Cerebellar nuclear complex (tissue), 1 donor: ENCODE data around the gene GSG1L.

Experiments used
- DNase-seq, 2 experiments: peaks; one replicate each; lab custom pipeline; 2025; lab: John Stamatoyannopoulos, UW

GSG1L gene

DNA sequence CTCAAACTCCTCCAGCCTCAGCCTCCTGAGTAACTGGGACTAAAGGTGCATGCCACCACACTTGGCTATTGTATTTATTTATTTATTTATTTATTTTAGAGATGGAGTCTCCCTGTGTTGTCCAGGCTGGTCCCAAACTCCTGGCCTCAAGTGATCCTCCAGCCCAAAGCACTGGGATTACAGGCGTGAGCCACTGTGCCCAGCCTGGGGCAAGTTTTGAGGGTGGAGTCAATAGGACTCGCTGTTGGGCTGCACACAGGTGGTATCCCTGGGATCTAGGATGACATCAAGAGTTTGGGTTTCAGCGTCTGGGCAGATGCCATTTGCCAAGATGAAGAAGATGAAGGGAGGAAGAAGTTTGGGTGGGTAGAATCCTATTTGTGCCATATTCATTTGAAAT is 213.9 kb downstream of the GSG1L start:
- no peak for DNase-seq

DNA sequence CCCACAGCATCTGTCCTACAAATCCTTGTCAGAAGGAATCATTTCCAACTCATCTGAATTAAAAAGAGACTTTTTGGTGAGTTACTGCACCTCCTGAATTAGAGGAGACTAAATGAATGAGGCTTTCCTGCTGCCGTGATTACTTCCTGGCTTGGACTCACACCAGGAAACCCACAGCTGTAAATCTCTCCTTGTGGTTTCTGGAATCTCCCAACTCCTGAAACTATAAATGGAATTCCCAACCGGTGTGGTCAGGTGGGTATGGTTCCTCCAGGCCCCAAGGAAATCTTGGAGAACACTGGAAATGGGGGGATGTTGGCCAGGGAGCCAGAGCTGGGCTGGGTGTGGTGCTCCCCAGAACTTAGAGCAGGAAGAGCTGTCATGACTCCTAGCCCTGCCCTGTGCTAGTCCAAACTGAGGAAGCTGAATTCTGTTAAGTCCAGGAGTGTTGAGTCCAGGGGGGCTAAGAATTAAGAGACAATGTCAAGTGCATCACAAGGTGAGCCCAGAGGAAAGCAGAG is 216.4 kb downstream of the GSG1L start:
- no peak for DNase-seq

DNA sequence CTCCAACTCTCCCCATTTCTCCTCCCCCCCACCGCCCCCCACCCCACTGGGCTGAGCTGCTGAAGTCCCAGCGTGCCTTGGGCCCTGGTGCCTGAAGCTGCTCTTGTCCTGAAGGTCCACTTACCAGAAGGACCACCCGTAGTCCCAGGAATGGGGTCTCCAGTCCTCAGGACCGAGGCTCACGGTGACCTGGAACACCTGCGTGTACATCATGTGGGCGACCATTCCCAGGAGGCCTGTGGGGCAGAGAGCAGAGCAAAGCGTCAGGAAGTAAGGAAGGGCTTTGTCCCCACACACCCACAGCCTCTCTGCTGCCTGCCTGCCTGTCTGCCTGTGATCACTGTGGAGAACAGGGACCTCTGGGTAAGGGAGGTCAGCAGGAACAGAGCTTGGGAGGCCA is 218.7 kb downstream of the GSG1L start:
- DNase-seq: no peak

DNA sequence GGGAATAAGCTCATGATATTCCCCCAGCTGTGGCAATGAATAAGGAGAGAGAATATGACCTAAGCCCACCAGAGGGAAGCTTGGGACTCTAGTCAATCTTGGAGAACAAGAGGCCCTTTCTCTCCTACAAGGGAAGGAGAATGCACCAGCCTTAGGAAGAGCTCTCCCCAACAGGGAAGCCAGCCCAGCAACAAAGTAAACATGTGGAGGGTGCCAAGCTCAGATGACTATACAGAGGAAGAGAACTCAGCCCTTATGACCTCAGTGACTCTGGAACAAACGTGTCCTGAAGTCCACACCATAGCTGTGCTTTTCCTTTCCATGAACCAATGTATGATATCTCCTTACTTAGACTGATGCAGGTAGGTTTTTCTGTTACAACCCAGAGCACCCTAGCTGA is 219.7 kb downstream of the GSG1L start:
- no peak for DNase-seq

DNA sequence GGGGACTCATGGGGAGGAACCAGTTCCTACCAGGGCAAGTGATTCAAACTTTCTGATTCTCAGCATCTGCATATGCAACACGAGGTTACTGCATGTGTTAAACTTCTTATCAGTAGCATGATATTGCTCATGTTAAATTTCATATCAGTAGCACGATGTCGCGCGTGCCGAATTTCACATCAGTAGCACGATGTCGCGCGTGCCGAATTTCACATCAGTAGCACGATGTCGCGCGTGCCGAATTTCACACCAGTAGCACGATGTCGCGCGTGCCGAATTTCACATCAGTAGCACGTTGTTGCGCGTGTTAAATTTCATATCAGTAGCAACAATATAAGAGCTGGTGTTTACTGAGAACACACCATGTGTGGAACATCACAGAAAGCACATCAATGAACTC is 221.6 kb downstream of the GSG1L start:
- no peak for DNase-seq

DNA sequence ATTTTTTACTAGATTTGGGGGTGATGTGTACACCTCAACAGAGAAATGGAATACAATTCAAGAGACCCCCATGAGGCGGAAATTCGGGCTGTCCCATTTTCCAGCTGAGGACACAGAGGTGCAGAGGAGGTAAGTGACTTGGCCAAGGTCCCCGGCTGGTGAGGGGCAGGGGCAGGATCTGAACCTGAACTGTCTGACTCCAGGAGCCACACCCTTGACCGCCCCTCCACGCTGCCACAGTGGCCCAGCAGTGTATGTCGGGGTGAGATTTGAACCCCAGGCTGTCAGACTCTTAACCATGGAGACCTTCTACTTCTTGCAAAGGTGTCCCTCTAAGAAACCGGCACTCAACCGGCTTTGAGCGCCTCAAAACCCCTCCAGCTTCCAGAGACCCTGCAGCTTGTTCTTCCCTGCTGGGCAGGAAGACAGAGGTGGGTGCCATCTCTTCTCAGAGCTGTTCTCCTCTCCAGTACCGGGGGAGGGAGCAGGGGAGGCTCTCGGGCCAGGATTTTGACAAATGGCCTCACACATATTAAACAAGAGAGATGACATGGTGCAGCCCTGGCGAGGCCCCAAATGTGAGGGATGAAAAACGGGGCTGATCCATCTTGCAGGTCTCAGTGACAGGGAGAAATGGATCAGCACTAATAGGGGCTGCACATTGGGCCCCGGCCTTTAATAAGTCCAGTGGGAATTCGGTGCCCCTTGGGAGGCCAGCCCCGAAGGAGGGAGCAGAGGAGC is 222.3 kb downstream of the GSG1L start:
- DNase-seq: no peak

DNA sequence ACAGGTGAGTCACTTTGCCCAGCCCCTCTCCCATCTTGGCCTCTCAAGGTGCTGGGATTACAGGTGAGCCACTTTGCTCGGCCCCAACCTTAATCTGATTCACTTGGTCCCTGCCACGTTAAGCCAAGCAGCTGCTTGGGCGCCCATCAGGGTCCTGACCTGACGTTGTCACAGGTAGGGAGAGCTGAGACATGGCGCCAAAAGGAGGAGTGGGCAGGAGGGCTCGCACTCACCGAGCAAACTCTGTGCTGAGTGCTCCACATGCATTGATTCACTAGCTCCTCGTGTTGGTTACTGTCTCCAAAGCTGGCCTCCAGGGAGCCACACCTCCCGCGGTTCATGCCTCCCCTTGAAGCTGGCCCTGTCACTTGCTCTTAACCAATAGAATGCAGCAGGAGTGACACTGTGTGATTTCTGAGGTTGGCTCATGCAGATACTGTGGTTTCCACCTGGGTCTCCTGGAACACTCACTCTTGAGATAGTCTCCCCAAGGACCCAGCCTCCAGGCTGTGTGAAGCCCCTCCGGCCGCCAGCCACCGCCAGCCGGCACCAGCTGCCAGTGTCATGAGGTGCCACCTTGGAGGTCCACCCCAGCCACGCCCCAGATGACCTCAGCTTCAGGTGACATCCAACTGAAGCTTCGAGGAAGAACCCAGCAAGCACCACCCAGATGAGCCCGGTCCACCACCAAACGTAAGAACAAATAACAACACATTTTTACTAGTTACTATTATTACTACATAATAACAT is 223.0 kb downstream of the GSG1L start:
- DNase-seq: no peak

DNA sequence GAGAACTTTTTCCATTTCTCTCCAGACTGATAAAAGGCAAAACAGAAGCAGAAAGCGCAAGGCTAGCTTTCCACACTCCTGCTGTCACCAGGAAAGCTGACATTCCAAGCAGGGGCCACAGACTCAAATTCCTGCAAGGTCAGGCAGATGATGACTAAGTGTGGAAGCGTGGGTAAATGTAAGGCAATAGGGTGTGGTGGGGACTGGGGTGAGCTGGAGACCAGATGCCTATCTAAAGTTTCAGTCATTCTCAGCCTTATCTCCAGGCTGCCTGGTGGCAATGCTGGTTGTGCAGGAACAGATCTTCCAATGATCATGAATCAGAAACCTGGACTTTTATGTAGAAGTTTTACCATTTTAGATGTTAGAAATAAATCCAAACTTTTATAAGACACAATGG is 224.1 kb downstream of the GSG1L start:
- no peak for DNase-seq

DNA sequence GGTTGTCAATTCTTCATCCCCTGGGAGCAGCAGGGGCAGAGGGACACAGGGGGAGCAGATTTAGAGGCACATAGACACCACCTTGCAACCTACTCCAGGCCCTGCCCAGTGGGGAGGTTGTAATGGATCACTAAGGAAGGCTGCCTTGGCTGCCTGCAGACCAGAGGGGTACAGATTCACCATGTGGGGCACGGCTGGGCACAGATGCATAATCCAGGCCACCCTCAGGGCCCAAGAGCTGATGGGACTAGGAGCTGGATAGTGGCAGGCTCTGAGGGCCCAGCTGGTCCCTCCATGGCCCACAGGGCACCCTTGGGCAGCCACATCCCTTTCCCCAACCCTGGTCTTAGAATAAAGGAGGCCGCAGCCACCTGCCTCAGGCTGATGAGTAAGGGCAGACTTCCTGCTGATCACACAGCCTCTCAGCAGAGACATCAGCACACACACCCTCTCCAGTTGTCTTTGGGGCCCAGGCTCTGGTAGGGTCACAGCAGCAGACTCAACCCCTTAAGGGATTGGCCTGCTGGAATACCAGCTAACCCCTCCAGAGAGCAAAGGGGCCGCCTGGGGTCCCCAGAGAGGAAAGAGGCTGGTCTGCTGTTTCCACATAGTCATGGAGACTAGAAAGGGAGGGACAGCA is 224.9 kb downstream of the GSG1L start:
- DNase-seq: no peak

DNA sequence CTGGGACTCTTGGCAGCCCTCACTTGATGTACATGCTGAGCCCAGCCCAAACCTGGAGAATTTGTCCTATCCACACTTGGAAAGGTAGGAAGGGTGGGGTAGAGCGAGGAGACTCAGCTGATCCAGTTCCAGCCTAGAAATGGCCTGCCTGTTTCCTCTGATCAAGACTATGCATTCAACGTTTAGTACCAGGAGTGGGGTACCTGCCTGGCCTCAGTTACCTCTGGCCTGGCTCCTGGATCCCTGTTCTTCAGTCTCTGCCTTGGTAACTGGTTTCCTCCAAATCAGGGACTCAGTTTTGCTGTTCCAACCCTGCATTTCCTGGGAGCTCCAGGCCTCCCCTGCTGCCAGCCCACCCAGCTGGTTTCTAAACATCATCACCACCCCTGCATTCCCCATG is 233.5 kb downstream of the GSG1L start:
- no peak for DNase-seq

DNA sequence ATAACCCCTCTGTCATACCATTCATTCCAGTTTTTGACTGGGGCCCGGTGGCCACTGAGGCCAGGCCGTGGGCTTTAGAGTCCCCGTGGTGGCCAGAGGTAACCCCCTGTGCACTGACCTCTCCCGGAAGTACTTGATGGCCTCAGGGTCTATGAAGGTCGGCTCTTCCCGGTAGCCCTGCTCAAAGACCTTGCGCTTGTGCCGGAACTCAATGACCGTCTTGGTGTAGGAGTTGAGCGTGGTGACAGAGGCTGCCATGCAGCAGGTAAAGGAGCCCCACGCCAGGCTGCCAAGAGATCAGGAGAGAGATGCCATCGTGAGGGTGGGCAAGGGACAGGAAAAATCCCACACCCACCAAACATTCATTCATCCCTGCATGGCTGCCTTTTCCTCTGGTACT is 234.8 kb downstream of the GSG1L start:
- DNase-seq: no peak

DNA sequence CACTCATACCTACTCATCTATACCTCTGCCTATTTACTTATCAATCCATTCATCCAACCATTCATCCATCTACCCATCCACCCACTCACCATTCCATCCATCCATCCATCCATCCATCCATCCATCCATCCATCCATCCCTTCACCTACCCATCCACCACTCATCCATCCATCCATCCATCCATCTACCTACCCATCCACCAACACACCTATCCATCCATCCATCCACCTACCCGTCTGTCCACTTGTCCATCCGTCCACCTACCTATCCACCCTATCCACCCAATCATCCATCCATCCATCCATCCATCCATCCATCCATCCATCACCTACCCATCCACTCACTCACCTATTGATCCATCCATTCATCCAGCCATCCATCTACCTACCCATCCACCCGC is 235.7 kb downstream of the GSG1L start:
- DNase-seq: no peak

DNA sequence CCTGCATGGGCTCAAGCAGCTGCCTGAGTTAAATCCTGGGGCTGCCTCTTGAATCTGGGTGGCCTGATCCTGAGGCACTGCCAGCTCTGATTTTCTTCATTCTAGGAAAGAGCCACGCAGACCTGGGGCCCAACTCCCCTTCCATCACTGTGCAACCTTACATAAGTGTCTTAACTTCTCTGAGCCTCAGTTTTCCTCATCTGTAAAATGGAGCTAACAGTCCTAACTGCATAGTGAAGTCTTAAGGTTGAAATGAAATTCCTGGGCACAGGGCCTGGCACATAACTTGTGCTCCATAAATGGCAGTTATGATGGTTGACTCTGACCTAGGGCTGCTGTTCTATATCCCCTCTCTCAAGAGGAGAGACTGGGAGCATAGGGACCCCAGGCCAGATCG is 236.6 kb downstream of the GSG1L start:
- no peak for DNase-seq

DNA sequence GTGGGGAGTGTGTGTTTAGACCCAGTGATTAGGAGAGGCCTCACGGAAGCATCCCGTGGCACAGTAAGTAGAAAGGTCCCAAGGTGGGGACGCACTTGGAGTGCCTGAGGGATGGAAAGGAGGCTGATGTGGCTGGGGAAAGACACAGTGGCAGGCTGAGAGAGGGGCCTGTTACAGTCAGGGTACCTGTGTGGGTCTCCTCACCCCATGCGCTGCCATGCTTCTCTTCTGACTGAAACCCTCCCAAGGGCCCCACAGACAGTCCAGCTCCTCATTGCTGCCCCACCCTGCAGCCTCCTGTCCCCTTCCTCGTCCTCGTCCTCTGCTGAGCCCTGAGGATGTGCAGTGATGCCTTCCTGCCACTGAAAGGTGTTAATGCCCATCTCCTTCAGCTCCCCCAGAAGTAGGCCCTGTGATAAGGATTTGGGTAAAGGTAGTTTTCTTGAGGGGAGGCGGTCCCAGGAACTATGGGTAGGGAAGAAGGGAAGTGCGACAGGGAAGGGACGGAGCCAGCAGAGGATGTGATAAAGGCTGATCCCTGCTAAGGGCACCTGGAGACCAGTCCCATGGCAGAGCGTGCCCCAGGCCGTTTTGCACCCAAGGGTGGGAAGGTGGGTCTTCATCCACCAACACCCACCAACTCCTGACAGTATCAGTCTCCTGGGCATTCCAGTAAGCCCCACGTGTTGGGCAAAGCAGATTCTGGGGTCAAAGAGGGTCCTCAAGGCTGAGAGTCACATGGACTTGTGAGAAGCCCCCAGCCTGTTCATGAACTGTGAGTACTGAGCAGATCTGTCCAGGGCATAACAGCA is 237.2 kb downstream of the GSG1L start:
- DNase-seq: no peak

DNA sequence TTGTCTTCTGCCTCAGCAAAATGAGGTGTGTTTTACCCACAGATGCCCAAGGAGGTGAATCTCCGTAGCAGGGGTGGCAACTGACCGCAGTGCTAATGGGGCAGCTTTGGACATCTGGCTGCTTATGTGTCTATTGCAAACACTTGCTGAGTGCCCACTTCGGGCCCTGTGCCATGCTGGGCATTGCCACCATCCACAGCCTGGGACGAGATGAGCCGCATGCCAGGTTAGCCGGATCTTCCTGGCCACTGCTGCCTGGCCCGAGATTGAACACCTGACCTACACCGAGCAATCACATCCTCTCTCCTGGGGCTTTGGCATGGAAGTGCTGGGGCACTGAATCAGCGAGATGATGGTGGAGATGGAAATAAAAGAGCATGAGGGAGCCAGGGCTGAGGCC is 238.7 kb downstream of the GSG1L start:
- DNase-seq: peak in 1 of 2 experiments; percentile 20

DNA sequence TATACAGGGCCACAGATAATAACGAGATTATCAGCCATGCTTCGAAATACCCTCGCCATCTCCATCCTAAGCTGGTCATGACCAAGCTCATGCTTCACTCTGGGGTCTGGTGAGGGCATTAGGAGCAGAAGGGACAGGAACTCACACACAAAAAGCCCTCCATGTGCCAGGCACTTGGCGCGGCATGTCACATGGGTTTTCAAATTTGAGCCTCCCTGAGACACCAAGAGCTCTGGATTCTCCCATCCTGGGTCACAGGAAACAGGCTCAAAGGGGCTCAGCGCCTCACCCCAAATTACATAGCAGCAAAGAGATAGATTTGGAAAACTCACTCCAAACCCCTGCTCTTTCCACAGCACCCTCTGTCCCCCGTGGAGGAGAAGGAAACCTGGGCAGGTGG is 239.5 kb downstream of the GSG1L start:
- DNase-seq: no peak

DNA sequence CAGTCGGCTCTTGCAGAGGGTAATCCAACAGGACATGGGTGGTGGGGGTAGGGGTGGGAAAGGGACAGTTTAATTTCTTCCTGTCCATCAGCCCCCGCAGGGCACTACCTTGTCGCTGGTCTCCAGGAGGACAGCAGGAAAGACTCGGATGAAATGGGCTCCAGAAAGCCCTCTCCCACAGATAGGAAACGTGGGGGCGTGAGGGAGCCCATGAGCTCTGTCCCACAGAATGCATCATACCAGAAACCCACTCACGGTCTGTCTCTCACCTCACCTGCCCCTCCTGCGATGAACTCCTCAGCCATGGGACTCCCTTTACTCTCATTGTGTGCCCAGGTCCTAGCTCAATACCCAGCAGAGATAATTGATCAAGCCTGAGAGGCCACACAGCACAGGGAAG is 240.1 kb downstream of the GSG1L start:
- no peak for DNase-seq

DNA sequence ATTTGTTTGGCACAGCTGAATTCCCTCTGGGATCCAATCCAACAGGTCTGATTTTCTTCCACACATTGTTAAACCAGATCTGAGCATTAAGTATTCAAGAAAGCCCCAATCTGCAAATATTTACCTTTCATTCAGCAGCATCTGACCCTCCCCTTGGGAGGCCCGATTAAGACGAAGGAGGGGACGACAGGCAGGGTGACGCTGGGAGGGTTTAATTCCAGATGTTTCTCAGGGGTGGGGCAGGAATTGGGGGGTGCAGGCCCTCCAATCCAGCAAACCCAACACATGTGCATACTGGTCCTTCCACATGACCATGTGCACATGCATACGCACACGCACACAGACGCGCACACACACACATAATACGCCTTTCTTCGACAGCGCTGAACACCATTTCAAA is 240.5 kb downstream of the GSG1L start:
- DNase-seq: no peak

DNA sequence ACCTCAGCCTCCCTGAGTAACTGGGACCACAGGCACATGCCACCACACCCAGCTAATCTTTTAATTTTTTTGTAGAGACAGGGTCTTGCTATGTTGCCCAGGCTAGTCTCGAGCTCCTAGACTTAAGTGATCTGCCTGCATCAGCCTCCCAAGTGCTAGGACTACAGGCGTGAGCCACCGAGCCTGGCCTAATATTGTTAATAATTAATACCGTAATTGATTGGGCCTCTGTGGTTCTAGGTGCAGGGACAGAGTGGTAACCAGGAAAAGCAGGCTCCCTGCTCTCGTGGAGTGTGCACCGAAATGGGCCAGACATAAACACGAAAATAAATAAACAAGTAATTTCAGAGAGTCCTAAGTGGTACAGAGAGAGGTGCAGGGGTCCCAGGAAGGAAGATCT is 241.0 kb downstream of the GSG1L start:
- no peak for DNase-seq

DNA sequence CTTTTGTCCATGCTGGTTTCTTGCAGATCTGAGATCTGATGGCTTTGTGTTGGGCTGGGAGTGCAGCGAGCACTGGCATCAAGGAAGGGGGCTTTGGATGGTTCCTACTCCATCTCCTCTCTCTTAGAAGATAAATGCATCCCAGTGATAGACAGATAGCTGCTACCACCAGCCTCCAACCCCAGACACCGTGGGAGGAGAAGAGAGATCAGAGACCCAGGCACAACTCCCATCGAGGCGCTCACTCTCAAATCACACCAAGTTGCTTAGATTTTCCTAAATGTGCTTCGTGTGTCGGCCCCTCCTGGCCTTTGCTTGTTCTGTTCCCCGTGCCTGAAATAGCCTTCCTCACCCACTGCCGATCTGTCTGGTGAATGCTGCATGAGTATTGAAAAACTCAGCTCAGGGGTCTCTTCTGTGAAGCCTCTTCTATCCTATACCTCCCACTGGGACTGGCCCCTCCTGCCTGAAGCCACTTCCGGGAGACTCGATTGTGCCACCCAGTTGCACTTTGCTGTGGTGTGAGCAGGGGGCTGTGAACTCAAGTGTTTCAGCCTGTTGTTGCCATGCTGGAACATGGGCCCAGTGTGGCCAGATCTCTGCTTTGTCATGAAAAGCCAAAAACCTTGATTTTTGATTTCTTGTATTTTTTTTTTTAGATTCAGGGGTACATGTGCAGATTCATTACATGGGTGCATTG is 242.7 kb downstream of the GSG1L start:
- no peak for DNase-seq

DNA sequence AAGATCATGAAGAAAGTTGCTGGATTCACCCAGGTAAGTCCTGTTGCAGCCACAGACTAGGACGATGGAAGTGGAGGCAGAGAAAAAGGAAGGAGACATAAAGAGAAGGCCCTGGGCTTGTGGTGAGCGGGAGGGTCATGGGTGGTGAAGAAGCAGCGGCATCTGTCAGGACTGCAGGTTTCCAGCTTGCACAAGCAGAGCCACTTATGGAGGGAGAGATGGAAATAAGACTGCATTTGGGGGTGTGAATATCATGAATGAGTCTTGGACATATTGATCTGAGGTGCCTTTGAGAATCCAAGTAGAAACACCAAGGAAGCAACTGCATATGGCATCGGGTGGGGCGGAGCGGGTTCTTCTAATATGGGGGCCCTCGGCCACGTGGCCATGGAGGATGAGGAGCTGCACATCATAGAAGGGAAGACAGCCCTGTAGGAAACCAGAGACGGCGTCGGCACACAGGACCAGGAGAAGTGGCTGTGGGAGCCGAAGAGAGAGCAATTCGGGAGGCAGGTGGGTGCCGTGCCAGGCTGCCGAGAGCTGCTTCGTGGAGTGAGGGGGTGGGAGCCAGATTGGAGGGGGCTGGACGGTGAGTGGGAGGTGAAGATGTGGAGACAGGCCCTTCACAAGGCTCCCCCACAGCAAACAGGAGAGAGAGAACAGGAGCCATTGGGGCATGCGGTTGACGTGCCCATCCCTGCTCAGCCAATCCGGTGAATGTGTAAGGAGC is 243.5 kb downstream of the GSG1L start:
- DNase-seq: no peak
